HT1080 (cell line): ENCODE measurements around the gene TMEM18. TPM values are rescaled to one million over a fixed set of nuclear protein-coding genes. Genes with fewer than 3 reads are reported as not detected.
"Not testable (repeated sequence)": the region's sequence is repeated elsewhere in the genome, so short reads cannot be mapped to it uniquely, and the experiment has no call there.

Experiments
- DNase-seq: peaks from one replicate; pipeline ENCODE4 v3.0.0-alpha.2; 2015; ENCODE audit warnings: low read depth
- total RNA-seq: library from RNA; depleted of rRNA; stranded (reverse); fragments of >200 nt; shearing (Covaris generic); gene quantifications from 2 replicates; pipeline ENCODE4 v1.2.3, GENCODE V29; 2014

TMEM18 gene
- total RNA-seq, 1 experiment from 2014 or later = 22.5 TPM

DNA sequence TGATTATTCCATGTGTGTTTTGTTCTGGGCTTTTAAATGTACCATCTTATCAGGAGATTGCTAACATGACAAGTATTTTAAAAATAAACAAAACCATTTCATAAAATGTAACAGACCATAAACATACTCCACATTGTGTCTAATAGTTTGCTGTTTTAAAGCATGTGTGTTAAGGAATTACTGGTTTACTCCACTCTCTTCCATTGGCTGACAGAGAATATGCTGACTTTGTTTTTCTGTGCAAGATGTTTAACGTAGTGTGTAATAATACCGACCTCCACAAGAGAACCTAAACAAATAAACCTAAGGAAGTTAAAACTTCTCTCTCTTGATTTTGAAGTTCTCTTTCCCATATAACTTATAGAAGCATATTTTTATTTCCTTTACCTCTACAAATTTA, 17.0 kb upstream of the TMEM18 start:
- no peak for DNase-seq

DNA sequence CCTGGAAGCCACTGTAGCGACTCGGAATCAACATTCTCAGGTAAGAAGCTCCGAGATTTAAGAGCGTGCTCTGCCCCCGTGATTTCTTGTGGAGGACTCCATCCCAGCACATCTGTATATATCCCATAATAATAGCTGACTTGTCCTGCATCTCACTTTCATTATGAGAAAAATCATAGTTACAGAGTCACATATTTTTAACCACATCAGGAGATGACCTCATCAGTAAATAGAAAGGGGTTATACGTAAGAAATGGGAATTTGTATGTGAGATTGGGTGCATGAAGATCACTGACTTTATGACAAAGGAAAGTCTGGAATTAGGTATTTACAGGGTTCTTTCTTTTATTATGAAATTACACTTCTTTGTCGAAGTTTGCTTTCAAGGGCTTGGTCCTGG, 16.4 kb upstream of the TMEM18 start:
- no peak for DNase-seq

DNA sequence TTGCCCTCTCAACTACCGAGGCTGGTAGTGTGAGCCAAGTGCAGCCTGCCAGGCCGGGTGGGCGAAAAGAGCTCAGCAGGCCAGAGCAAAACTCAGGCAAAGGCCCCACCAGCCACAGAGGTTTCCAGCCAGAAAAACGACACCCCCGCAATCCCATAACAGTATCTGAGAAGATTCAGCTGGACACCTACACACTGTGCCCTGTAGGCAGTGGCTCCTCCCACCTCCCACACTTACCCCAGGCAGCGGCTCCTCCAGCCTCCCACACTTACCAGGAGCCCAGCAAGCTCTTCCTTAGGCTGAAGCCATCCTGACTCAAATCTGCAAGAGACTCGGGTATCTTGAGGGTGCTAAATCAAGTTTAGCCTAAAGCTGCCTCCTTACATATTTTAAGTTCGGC, 15.6 kb upstream of the TMEM18 start:
- no peak for DNase-seq

DNA sequence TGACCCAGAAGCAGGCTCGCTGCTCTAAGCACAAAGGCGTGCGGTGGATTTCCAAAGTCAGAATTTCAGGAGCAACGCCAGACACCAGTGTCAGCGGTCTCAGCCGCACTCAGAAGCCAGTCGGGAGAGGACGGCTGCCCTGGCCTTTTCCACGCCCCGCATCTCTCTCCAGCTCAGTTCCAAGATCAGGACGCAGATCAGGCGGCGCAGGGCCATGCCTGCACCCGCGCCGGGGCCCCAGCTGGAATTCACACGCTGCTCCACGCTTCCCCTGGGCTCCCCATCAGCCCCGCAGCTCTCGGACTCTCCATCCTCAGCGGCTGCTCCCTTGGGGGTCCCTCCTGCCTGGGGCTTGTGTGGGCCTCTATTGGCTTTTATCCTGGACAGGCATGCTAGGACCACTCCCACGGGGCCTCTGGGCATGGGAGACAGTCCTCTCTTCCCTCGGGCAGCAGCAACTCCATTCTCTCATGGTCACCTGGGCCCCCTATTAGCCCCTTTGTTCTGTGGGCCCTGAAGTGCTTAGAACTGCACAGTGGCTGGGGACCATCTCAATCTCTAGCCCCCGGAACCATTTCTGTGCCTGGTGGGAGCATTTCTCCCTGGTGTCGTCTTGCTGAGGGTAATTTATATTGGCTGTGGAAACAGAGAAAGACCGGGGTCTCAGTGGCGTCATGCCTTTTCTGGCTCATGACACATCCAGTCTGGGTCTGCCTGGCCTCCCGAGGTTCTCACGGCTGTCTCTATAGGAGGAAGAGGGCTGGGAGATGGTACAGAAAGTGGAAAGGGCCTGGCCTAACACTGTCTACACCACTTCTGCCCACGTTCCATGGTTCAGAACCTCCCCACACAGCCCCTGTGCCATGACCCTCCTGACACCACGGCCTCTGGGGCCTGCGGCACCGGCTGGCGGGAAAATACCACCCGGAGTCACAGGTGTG, 14.9 kb upstream of the TMEM18 start:
- DNase-seq = no peak

- DNase-seq = no peak
Observed at GRCh38 chr2:690799-691198, 13.6 kb upstream of the TMEM18 start.

GRCh38 chr2:689877-690510, 12.8 kb upstream of the TMEM18 start:
- no peak for DNase-seq

DNA sequence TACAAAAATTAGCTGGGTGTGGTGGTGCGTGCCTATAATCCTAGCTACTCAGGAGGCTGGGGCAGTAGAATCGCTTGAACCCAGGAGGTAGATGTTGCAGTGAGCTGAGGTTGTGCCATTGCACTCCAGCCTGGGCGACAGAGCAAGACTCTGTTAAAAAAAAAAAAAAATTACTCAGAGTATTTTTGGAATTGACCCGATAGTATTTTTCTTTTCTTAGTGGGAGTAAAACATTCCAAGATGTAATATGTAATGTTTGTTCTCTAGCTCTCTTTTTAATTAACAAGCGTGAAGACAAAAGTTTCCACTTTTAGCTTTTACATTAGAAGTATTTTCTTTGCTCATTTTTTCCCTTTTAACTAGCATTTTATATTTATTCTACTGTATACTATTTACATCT, 12.0 kb upstream of the TMEM18 start:
- DNase-seq = no peak

DNA sequence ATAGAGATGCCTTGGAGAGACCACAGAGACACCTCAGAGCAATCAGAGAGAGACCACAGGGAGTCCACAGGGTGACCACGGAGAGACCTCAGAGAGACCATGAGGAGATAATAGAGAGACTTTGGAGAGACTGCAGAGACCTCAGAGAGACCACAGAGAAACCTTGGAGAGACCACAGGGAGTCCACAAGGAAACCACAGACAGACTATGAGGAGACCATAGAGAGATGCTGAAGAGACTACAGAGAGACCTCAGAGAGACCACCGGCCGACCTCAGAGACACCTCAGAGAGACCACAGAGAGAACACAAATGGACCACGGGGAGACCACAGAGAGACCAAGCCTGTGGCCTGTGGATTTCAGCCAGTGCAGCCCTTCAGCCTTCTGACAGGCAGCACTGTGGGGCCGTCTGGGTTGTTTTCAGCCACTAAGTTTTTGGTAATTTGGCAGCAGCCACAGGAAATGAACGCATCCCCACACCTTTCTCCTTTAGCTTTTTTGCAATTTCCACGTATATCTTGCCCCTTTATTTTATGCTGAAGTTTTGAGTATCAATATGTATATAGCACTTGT, 11.4 kb upstream of the TMEM18 start:
- DNase-seq = no peak

GRCh38 chr2:685421-685820, 8.2 kb upstream of the TMEM18 start:
- DNase-seq = no peak

DNA sequence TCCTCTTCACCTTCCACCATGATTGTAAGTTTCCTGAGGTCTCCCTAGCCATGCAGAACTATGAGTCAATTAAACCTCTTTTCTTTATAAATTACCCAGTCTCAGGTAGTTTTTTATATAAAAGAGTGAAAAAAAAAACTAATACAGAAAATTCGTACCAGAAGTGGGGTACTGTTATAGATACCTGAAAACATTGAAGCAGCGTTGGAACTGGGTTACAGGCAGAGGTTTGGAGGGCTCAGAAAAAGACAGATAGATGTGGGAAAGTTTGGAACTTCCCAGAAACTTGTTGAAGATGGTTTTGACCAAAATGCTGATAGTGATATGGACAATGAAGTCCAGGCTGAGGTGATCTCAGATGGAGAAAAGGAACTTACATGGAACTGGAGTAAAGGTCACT, 7.7 kb upstream of the TMEM18 start:
- not testable (repeated sequence) for DNase-seq

GRCh38 chr2:682226-682625, 5.0 kb upstream of the TMEM18 start:
- no peak for DNase-seq

GRCh38 chr2:681312-681711, 4.1 kb upstream of the TMEM18 start:
- DNase-seq = no peak

DNA sequence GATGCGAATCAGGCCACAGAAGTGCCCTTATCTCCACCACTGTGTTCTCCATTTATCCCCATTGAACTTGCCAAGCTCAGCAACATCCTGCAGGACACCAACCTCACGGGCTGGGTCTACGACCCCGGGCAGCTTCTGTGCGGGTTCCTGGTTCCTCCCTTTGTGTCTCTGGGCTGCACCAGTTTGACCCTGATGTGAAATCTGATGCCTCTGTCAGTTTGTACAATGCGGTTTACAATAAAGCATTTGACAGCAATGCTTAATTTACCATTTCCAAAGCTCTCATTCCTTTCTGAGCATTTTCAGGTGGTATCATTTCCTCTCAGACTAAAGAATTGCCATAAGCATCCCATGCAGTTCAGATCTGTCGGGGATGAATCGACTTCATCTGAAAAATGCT, 3.3 kb upstream of the TMEM18 start:
- no peak for DNase-seq

DNA sequence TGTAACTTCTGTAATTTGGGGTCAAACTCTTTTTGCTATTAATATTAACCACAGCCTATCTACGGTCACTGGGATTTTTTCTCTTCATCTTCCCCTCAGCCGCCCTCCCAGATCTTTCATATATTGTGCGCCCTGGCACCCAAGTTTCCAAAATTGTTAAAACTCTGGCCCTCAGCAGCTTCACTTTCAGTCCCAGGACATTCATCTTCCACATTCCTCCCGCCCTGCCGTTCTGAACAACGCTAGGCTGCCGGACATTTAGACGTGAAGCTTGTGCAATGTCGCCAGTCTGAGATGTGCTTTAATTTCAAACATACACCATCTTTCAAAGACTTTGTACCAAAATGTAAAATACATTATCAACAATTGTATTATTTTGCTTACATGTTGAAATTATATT, 1.8 kb upstream of the TMEM18 start:
- DNase-seq = no peak

DNA sequence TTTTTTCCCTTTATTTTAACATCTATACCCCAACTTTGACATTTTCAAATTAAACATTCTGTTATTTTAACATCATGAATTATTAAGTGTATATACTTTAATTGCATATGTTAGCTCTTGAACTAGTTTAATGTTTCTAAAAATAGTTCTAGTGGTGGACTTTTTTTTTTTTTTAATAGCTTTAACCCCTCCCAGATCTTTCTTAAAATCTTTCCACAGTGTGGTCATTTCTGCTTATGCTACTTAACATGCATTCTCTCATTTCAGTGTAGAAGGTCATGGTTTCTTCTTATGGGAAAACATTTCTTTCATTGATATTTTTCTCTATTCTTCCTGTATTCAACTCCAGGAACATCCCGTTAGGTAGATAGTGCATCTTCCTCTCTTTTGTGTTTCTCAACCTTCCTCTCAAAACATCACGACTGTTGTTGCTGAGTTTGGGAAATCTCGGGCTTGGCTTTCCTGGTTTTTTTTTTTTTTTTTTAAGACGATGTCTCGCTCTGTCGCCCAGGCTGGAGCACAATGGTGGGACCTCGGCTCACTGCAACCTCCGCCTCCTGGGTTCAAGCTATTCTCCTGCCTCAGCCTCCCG, 849 bp upstream of the TMEM18 start:
- no peak for DNase-seq

- peak; percentile 97 for DNase-seq
Observed at GRCh38 chr2:676647-677055, 555 bp downstream of the TMEM18 start.

GRCh38 chr2:675982-676646, 1.1 kb downstream of the TMEM18 start:
- DNase-seq = peak; percentile 74

- no peak for DNase-seq
Observed at GRCh38 chr2:675460-675859, 1.7 kb downstream of the TMEM18 start.

GRCh38 chr2:675051-675450, 2.2 kb downstream of the TMEM18 start:
- no peak for DNase-seq

GRCh38 chr2:674321-674985, 2.8 kb downstream of the TMEM18 start:
- no peak for DNase-seq
